Adrenal gland (tissue), 19 donors: ENCODE data around the gene PARG. TPM values are rescaled to one million over a fixed set of nuclear protein-coding genes. Genes with fewer than 3 reads are reported as not detected.
"Not testable (repeated sequence)": the region's sequence is repeated elsewhere in the genome, so short reads cannot be mapped to it uniquely, and the experiment has no call there.

Experiments
- DNase-seq, 7 donors: peaks; one replicate each; pipeline ENCODE4 v3.0.0-alpha.2; 2019 to 2020
- H3K27ac ChIP-seq, 5 donors: fragments of 200-600 bp; sonication (generic) in 4 of 5; 1 replicate in 3 of 5; 2 replicates in 2 of 5; pipeline versions ENCODE4 v1.5.1 to v1.8.0; 2016 to 2020; ENCODE audit warnings: mild to moderate bottlenecking in 1 of 5
- H3K27me3 ChIP-seq: fragments of 200-600 bp; 2 replicates; pipeline ENCODE4 v1.8.0; 2021
- H3K36me3 ChIP-seq, 2 donors: fragments of 200-600 bp; replicated peaks in 1 of 2; 1 replicate in 1 of 2; 2 replicates in 1 of 2; pipeline versions ENCODE4 v1.5.1 to v1.8.0; 2018 to 2022
- H3K4me1 ChIP-seq, 2 donors: fragments of 200-600 bp; replicated peaks in 1 of 2; 1 replicate in 1 of 2; 2 replicates in 1 of 2; pipeline versions ENCODE4 v1.5.1 to v1.8.0; 2018 to 2021
- H3K4me3 ChIP-seq, 4 donors: fragments of 200-600 bp; sonication (generic) in 3 of 4; one replicate each; pipeline ENCODE4 v1.5.1; 2016 to 2018
- H3K9me3 ChIP-seq, 3 donors: fragments of 200-600 bp; sonication (generic) in 1 of 3; replicated peaks in 1 of 3; 1 replicate in 2 of 3; 2 replicates in 1 of 3; pipeline versions ENCODE4 v1.5.1 to v1.8.0; 2016 to 2021
- CTCF ChIP-seq, 6 experiments: fragments of 450-650 bp in 4 of 6; fragments of 200-600 bp in 2 of 6; sonication (generic) in 1 of 6; IDR thresholded peaks; 1 replicate in 5 of 6; 2 replicates in 1 of 6; pipeline versions ENCODE4 v1.5.1 to v1.8.0; 2016 to 2021; ENCODE audit warnings: antibody characterized with exemption in 6 of 6, mild to moderate bottlenecking in 2 of 6, moderate library complexity in 1 of 6
- POLR2A ChIP-seq, 2 donors: fragments of 450-650 bp; IDR thresholded peaks; one replicate each; pipeline ENCODE4 v1.6.1; 2017; ENCODE audit warnings: antibody characterized with exemption in 2 of 2, mild to moderate bottlenecking in 2 of 2, moderate library complexity in 1 of 2
- WGBS, 4 donors: extraction: QIAGEN DNeasy Blood & Tissue Kit in 2 of 4; methylation state at CpG; one replicate each; pipeline versions ENCODE4 v1.1.5 to v1.1.7; 2013 to 2017; 5-methylcytosine and 5-hydroxymethylcytosine counted together
- intact Hi-C, 2 donors: fragments of 100-400 bp; cut with DNase I; formaldehyde crosslinking; loops; one replicate each; pipeline versions ENCODE4 v1.14.1 to v1.15.0; 2022 to 2023
- long read RNA-seq, 10 donors: library from polyadenylated mRNA in 3 of 10; unstranded in 2 of 10; stranded (forward) in 1 of 10; transcript quantifications; one replicate each; pipeline ENCODE4 v2.0.0 and lab custom pipeline, GENCODE V29; 2021 to 2026
- polyA plus RNA-seq, 3 donors: library from polyadenylated mRNA; stranded (reverse); fragments of 200-250 nt in 2 of 3; fragments of 350-450 nt in 1 of 3; fragmentation: Illumina TruSeq in 1 of 3; extraction: RNeasy Lipid Tissue Mini Kit (QIAGEN cat#74804) in 1 of 3; gene quantifications; one replicate each; pipeline ENCODE4 v1.2.3, GENCODE V29; 2013 to 2014
- total RNA-seq, 9 donors: library from RNA; depleted of rRNA in 4 of 9; stranded (reverse); fragments of >200 nt in 4 of 9; fragments of 120-200 nt in 1 of 9; fragmentation: NEBNext Ultra II Directional in 1 of 9; extraction: Animal tissue kit (Norgen Biotek cat#: 25700) in 1 of 9; gene quantifications; one replicate each; pipeline versions ENCODE4 v1.1.0 to v1.2.4, GENCODE V29; 2013 to 2023
- donor health status: healthy with polysubstance abuse.
- donor health status: Bipolar disorder and iron deficiency.
- donor health status: DM: yes; HTN: yes; CAD: no.
- donor health status: DM: no; HTN: no; CAD: no.
- donor health status: DM: no; HTN: no; CAD: no.
- donor health status: DM: yes; HTN: yes; CAD: no.

The PARG gene
- total RNA-seq (10 to 100 TPM; 13.9 to 56.8 (median 23.5) TPM), polyA plus RNA-seq (10 to 100 TPM in 1 of 3 donors, 1 to 10 TPM in 2; 3.1 to 18.9 (median 4.9) TPM)
- long read RNA-seq, donor 1, partial matches to known transcripts: 0 of 11 reads
- long read RNA-seq, donor 1, other reads (novel, unspliced or antisense): 11 of 11 reads
- long read RNA-seq, donor 2, partial matches to known transcripts: 18 of 18 reads
- long read RNA-seq, donor 2, other reads (novel, unspliced or antisense): 0 of 18 reads
- long read RNA-seq, donor 3: 0 reads
- long read RNA-seq, donor 4, partial matches to known transcripts: 1 of 5 reads
- long read RNA-seq, donor 4, other reads (novel, unspliced or antisense): 4 of 5 reads
- long read RNA-seq, donor 5, partial matches to known transcripts: 1 of 40 reads
- long read RNA-seq, donor 5, other reads (novel, unspliced or antisense): 39 of 40 reads
- long read RNA-seq, donor 6, partial matches to known transcripts: 2 of 8 reads
- long read RNA-seq, donor 6, other reads (novel, unspliced or antisense): 6 of 8 reads
- long read RNA-seq, donor 7, partial matches to known transcripts: 6 of 11 reads
- long read RNA-seq, donor 7, other reads (novel, unspliced or antisense): 5 of 11 reads
- long read RNA-seq, donor 8: 0 reads
- long read RNA-seq, donor 9: 0 reads
- long read RNA-seq, donor 10: 0 reads

DNA sequence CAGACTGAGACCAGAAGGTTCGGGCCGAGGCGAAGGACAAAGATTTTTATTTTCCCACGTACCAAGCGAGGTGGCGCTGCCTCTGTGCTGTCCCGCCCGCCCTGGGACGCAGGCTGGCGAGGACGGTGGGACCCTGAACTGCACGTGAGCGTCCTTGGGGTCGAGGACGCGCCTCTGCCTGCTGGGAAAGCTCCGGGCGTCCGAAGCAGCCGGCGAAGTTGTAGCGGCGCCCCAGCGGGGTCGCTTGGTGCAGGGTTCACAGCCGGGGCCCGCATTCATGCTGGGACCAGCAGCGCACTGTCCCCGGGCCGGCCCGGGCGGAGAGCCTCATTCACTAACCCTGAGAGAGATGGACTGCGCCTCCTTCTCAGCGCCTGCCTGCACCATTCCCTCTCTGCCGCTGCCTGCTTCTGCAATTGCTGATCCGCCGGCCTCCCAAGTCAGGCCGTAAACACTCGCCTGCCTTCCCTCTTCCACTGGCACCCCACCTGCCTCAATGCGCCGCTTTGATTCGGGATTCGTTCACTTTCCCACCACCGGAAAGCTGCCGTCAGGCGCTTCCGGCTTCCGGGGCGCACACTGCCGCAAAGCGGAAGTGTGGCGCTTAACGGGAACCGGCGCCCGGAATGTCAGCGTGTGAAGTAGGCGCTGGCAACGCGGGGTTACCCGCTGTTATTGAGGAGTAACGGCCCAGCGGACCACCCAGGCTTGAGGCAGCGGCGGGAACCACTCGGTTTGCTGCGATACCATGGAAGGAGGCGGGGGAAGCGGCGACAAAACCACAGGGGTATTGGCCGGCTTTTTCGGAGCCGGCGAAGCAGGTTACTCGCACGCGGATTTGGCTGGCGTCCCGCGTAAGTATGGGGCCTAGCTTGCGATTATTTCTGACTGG, at the start of gene PARG, which contains the start of gene TIMM23B:
PARG (minus strand) TSS at position 581 of the 892 bp plus-strand sequence; CDS start at position 279, 302 bp downstream.
TIMM23B (plus strand) TSS at position 607 of the 892 bp plus-strand sequence; CDS start at position 749, 142 bp downstream.
- H3K36me3 ChIP-seq, intact Hi-C loops, H3K27me3 ChIP-seq, H3K9me3 ChIP-seq: not testable (repeated sequence)
- 0 to 1% (median 0%) methylated on average over 4 to 81 of the region's 81 CpGs for WGBS, 4 donors
- Histone ChIP-seq H3K27ac (peak within 1 kb of the TSS in 4 of 5 donors; percentile 51 to 77 (median 70)), H3K4me3 (peak within 1 kb of the TSS; percentile 64 to 93 (median 78)), H3K4me1 (peaks cover 0 to 14% of the 10 kb centered on the region in 2 donors)
- TF ChIP-seq POLR2A (IDR thresholded peaks at IDR 0.05): peak in 1 of 2 donors; percentile 70
- TF ChIP-seq CTCF (IDR thresholded peaks at IDR 0.05): peak in 2 of 6 experiments; percentile 5 to 8
- peak; percentile 73 to 87 (median 78) for DNase-seq

DNA sequence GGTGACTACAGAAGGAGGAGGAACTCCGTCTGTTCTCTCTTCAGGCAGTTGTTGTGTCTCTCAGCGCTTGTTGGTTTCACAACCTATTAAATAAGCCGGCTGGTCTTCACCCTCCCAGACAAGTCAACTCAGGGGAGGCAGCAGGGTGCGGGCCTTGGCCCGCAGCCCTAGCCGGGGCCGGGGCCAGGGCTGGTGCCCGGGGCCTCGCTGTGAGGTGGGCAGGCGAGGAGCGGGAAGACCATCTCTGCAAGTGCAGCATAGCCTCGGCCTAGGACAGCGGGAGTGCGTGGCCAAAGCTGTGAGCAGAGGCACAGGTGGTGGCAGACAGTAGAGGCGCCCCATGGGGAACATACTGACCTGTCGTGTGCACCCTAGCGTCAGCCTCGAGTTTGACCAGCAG, 46.5 kb upstream of the PARG start, which contains the start of gene AGAP6:
AGAP6 (plus strand) TSS at position 31 of the 400 bp plus-strand sequence; CDS start at position 341, 310 bp downstream.
- H3K9me3 ChIP-seq, DNase-seq, H3K36me3 ChIP-seq, H3K4me1 ChIP-seq, H3K27ac ChIP-seq, intact Hi-C loops, H3K27me3 ChIP-seq, H3K4me3 ChIP-seq: not testable (repeated sequence)
- 91 to 95% (median 91%) methylated on average over 11 to 14 of the region's 18 CpGs; no CpG with 5 or more reads in 1 of the 4 donors for WGBS, 4 donors

DNA sequence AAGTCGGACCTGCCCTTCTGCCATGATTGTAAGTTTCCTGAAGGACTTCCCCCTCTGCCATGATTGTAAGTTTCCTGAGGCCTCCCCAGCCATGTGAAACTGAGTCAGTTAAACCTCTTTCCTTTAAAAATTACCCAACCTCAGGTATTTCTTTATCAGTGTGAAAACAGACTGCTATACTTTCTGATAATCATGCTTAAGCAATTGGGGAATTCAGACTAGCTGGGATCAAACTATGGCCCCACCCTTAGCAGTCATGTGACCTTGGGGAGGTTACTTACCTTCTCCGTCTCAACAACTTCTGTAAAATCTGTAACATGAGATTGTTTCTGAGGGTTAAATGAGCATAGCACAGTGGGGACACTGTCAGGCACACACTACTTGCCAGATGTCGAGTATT, 45.4 kb upstream of the PARG start:
- H3K27ac ChIP-seq, H3K36me3 ChIP-seq, H3K27me3 ChIP-seq, H3K4me3 ChIP-seq, DNase-seq, intact Hi-C loops, H3K4me1 ChIP-seq, H3K9me3 ChIP-seq: not testable (repeated sequence)
- WGBS, 4 donors: 78 to 83% (median 81%) methylated on average over 3 of the region's 3 CpGs

GRCh38 chr10:49977756-49978155, 35.9 kb upstream of the PARG start:
- DNase-seq, H3K4me3 ChIP-seq, H3K36me3 ChIP-seq, H3K27me3 ChIP-seq, intact Hi-C loops, H3K4me1 ChIP-seq, H3K9me3 ChIP-seq, H3K27ac ChIP-seq: not testable (repeated sequence)
- WGBS, 4 donors: 97 to 100% (median 98%) methylated on average over 2 to 3 of the region's 3 CpGs

DNA sequence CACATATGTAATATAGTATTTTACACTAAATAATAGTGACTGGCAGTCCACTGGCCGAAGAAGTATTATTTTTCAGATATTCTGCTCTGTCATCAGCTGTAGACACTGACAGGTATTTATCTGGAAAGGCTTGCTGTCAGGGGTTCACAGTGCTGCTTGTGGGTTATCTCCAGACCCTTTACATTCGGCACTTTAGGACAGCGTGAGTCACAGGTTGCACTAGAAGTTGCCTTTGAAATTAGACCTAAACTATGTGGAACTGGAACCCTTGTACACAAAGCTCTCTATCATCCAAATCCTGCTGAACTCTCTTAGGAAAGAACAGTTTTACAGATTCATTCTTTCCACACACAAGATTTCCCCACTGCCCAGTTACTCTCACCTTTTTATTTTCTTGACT, 30.3 kb upstream of the PARG start:
- WGBS, 4 donors: 75 to 100% (median 93%) methylated on average over 1 to 3 of the region's 3 CpGs
- H3K4me3 ChIP-seq, intact Hi-C loops, H3K4me1 ChIP-seq, H3K27ac ChIP-seq, DNase-seq, H3K27me3 ChIP-seq, H3K9me3 ChIP-seq, H3K36me3 ChIP-seq: not testable (repeated sequence)

DNA sequence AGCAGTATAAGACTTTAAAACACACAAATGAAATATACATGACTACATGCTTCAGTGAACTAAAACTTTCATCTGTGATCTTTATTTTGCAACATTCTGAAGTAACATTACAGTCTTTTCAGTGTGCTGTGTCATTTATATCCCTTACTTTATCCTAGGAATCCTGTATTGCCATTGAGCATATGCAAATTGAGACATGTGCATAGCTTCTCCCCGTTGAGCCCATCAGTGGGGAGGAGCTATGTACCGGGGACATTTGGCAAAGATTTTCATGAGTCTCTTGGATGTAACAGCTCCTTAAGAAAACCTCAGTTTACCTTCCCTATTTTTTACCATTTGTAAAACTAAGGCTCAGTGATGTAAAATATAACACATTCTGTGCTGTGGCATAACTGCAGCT, 29.6 kb upstream of the PARG start:
- H3K9me3 ChIP-seq, DNase-seq, H3K36me3 ChIP-seq, H3K27me3 ChIP-seq, H3K27ac ChIP-seq, H3K4me3 ChIP-seq, H3K4me1 ChIP-seq, intact Hi-C loops: not testable (repeated sequence)
- WGBS, 4 donors: 53 to 85% (median 76%) methylated on average over 2 of the region's 2 CpGs

DNA sequence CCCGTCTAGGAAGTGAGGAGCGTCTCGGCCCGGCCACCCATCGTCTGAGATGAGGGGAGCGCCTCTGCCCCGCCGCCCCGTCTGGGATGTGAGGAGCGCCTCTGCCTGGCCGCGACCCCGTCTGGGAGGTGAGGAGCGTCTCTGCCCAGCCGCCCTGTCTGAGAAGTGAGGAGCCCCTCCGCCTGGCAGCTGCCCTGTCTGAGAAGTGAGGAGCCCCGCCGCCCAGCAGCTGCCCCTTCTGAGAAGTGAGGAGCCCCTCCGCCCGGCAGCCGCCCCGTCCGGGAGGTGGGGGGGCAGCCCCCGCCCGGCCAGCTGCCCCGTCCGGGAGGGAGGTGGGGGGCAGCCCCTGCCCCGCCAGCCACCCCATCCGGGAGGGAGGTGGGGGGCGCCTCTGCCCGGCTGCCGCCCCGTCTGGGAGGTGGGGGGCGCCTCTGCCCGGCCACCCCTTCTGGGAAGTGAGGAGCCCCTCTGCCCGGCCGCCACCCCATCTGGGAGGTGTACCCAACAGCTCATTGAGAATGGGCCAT, 28.6 kb upstream of the PARG start:
- DNase-seq, H3K9me3 ChIP-seq, intact Hi-C loops, H3K4me1 ChIP-seq, H3K27me3 ChIP-seq, H3K36me3 ChIP-seq, H3K27ac ChIP-seq, H3K4me3 ChIP-seq: not testable (repeated sequence)
- 95 to 100% (median 98%) methylated on average over 1 to 37 of the region's 37 CpGs for WGBS, 4 donors
